Right renal cortex interstitium (tissue), 3 donors: ENCODE results near the gene NOCT. TPM values are rescaled to one million over a fixed set of nuclear protein-coding genes. Genes with fewer than 3 reads are reported as not detected.
A peak's percentile ranks its signal among the peaks of the same experiment; 100 is the strongest.
"Not testable (repeated sequence)": the region's sequence is repeated elsewhere in the genome, so short reads cannot be mapped to it uniquely, and the experiment has no call there.

ENCODE experiments used
- DNase-seq, 3 donors: peaks; one replicate each; pipeline ENCODE4 v3.0.0-alpha.2; 2013; ENCODE audit warnings: low read depth in 3 of 3, low spot score in 2 of 3
- polyA plus RNA-seq, 3 donors: library from polyadenylated mRNA; unstranded; fragments of 120-200 nt; gene quantifications; one replicate each; pipeline ENCODE4 v1.2.1, GENCODE V29; 2013; ENCODE audit not compliant: insufficient read length in 3 of 3

Gene NOCT
- polyA plus RNA-seq, 3 donors: 6.2 to 8.5 (median 6.6) TPM

DNA sequence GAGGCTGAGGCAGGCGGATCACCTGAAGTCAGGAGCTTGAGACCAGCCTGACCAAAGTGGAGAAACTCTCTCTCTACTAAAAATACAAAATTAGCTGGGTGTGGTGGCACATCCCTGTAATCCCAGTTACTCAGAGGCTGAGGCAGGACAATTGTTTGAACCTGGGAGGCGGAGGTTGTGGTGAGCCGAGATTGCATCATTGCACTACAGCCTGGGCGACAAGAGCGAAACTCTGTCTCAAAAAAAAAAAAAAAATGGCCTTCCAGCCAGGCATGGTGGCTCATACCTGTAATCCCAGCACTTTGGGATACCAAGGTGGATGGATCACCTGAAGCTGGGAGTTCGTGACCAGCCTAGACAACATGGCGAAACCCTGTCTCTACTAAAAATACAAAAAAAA lies 7.3 kb upstream of the NOCT start:
- not testable (repeated sequence) for DNase-seq

DNA sequence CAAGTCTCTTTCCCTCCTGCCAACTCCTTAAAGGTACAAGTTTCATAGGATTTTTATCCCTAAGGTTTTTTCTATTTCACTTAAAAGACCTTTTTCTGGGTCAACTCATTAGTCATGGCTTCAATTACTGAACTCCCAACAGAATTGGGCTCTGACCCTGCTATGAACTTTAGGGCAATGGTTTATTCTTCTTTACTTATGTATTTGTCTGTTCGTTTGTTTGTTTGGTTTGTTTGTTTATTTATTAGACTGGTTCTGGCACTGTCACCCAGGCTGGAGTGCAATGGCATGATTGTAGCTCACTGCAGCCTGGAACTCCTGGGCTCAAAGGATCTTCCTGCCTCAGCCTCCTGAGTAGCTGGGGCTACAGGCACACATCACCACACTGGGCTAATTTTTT lies 5.9 kb upstream of the NOCT start:
- DNase-seq: no peak

DNA sequence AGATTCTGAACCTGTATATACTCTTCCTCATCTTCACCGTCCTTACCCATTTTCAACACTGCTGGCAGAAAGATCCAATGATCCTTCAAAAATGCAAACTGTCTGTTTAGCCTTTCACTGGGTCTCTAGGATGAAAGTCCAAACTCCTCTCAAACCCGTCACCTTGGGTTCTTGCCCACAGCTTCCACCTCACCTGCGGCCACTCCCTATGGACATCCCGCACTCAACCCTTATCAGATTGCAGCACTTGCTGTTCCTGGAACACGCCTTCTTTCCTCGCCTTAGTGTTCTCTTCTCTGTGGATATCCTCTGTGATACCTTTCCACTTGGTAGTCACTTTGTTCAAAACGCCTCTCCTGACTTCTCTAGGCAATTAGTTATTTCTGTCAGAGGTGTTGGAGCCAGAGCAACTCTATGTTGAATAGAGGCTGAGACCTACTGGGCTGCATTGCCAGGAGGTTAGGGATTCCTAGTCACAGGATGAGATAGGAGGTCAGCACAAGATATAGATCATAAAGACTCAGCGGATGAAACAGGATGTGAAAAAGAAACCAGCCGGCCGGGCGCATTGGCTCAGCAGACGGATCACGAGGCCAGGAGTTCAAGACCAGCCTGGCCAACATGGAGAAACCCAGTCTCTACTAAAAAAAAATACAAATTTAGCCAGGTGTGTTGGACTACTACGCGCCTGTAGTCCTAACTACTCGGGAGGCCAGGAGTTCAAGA lies 4.2 kb upstream of the NOCT start:
- DNase-seq: no peak

DNA sequence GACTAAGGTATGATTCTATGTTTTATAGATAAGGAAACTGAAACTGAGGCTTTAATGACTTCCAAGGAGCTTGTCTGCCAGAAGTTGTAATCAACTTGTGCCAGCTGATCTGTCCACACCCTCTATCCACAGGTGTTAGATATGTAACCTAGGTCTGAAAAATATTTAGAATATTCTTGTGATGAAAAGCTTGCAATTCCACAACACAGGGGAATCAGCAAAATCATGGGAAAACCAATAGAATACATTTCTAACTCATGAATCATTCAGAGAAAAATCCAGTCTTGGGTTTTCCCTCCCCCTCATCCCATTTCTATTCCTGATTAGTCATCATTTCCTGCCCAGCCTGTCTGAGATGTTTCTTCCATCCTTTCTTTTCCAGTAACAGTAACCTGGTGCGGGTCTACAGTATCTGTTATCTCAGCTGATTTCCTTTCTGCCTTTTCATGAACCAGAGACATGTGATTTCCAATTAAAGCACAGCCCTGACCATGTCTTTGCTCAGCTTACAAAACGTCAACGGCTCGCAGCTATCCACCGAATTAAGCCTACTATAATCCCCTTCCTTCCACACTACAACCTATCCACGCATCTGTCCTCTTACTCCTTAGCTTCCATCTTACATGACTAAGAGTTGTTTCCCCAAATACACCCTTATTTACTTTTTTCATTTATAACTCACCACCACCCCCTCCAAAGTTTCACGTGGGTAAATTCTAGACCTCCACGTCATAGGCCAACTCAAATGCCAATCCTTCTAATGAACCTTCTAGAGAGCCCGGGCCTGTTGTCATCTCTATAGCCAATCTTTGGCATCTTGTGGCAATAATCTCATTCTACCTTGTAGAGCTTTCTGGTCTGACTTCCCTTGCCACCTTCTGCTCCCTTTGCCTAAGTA lies 961 bp upstream of the NOCT start:
- no peak for DNase-seq

DNA sequence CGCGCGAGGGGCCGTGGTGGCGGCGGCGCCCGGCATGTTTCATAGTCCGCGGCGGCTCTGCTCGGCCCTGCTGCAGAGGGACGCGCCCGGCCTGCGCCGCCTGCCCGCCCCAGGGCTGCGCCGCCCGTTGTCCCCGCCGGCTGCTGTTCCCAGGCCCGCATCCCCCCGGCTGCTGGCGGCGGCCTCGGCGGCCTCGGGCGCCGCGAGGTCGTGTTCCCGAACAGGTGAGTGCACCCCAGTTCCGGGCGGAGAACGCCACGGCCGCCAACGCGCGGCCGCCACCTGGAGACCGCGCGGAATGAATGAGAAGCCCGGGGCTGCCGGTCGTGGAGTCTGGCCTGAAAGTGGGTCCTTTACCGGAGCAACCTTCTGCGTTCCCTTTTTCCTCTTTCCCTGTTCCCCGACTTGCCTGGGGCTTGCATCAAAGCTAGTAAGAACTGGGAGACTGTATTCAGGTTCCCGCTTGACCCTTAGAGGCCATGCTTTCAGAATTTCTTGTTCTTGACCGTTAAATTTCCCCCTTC lies 429 bp downstream of the NOCT start:
- peak in 2 of 3 donors; percentile 21 to 29 for DNase-seq

DNA sequence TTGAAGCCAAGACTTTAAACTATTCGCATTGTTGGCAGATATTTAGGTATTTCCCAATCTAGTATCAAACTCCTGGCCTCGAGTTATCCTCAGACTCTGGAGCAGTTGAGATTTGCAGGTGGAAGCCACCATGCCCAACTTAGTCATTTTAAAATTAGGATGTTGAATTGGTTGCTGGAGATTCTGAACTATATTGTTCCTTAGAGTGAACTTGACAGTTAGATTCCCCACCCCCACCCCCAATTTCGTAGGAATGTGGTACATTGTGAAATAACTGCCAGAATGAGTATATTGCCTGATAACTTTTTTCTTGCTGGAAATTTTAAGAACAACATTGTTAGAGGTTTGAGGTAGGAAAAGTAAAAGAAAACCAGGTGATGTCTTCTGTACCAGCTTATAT lies 2.3 kb downstream of the NOCT start:
- DNase-seq: no peak

DNA sequence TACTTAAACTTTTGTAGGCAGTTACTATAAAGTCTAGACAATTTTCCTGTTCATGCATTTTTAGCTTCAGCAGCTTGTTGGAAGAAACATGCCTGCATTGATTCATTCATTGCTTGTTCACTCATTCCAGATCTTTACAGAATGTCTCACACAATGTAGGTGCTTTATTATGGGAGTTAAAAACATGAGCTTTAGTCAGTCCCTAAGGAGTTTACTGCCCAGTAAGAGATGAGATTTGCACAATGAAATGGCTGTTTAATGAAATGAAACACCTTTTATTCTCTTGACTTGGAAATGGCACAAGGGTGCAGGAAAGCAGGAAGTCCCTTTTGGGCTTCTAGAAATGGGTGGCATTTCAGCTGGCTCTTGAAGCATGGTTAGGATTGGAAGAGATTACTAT lies 2.9 kb downstream of the NOCT start:
- no peak for DNase-seq

DNA sequence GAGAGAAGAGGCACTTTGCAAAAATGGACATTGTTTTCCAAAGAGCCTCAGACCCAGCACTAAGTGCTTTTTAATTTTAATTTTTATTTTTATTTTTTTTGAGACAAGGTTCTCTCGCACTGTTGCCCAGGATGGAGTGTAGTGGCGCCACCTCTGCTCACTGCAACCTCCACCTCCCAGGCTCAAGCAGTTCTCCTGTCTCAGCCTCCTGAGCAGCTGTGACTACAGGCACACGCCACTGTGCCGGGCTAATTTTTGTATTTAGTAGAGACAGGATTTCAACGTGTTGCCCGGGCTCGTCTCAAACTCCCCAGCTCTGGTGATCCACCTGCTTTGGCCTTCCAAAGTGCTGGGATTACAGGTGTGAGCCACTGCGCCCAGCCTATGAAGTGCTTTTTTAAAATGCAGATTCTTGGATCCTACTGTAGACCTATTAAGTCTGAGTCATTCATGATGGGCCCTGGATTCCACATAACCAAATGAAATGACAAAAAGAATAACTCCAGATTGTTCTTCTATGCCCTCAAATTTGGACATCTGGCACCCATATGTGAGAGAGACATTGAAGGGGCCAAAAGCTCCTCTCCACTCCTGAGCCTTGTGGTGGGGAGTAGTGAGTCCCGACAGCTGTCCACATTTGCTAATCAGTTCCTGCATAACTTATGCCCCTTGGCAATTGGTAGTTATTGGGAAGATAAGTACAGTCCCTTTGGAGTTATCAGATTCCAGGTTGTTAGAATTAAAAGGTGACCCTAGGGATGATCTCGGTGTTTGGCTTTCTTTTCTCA lies 3.6 kb downstream of the NOCT start:
- DNase-seq: no peak

DNA sequence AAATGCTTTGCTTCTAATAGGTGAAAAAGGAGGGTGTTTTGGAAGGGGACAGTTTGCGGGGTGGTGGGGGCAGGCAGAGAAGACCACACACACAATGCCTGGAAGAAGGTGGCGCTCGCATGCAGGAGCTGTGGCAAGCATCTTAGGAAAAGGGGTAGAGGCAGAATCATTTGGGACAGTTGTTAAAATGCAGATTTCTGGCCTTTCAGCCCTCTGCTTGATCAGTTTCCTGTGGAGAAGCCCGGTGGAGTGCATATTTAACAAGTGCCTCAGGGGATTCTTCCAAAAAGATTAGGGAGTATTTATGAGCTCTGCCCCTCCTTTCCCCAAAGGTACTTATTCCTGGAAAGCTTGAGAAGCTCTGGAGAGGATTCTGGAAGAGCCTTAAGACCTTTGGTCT lies 4.8 kb downstream of the NOCT start:
- no peak for DNase-seq

DNA sequence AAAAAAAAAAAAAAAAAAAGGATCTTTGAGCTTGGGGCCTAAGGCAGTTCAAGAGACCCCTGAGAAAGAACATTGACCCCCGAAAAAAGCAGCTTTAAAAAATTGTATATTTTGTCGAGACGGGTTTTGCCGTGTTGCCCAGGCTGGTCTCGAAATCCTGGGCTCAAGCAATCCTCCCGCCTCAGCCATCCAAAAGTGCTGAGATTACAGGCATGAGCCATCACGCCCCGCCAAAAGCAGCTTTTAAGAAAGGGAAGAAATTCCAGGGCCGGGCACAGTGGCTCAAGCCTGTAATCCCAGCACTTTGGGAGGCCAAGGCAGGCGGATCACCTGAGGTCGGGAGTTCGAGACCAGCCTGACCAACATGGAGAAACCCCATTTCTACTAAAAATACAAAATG lies 5.5 kb downstream of the NOCT start:
- DNase-seq: not testable (repeated sequence)

DNA sequence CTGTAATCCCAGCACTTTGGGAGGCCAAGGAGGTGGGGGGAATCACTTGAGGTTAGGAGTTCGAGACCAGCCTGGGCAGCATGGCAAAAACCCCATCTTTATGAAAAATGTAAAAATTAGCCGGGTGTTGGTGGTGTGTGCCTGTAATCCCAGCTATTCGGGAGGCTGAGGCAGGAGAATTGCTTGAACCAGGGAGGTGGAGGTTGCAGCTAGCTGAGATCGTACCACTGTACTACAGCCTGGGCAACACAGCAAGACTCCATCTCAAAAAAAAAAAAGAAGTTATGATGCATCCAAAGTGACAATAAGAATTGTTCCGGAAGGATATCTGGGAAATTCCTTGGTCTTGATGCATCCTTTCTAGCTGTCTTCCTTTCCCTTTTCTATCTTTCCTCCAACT lies 7.3 kb downstream of the NOCT start:
- no peak for DNase-seq

DNA sequence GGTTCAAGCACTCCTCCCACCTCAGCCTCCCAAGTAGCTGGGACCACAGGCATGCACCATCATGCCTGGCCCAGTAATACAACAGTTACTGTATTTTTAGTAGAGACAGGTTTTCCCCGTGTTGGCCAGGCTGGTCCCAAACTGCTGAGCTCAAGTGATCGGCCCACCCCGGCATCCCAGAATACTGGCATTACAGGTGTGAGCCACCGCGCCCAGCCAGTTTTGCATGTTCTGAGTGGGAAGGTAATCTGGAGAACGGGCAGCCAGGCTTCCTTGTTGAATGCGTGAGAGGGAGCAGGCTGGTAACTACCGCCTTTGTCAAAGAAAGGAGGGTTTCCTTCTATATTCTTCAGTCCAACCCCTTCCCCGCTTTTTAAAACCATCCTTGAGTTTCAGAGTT lies 9.1 kb downstream of the NOCT start:
- DNase-seq: no peak

DNA sequence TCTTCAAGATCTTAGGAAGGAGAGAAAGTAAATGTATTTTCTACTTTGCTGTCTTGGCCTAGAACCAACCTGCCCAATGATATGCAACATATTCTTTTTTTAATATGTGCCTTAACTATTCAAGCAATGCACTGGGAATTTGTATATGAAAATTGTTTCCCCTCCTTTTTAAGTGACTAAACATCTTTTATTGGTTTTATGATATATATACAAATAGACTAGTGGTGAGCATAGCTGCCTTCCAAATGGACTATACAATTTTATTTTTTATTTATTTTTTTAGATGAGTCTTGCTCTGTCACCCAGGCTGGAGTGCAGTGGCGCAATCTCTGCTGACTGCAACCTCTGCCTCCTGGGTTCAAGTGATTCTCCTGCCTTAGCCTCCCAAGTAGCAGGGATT lies 10.3 kb downstream of the NOCT start:
- no peak for DNase-seq

DNA sequence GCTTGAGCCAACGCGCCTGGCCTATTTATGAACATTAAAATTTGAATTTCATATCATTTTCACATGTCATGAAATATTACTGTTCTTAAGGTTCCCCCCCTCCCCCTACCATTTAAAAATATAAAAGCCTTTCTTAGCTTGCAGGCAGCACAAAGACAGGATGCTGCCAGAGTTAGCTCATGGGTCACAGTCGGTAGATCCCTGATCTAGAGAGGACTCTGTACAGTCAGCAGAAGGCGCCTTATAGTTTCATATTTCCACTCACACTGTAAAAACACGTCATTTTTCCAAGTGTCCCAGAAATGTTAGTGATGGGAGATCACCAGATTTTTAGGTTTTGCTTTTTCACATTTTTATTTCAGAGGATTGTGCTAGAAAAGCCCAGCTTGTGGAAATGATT lies 12.2 kb downstream of the NOCT start:
- no peak for DNase-seq

DNA sequence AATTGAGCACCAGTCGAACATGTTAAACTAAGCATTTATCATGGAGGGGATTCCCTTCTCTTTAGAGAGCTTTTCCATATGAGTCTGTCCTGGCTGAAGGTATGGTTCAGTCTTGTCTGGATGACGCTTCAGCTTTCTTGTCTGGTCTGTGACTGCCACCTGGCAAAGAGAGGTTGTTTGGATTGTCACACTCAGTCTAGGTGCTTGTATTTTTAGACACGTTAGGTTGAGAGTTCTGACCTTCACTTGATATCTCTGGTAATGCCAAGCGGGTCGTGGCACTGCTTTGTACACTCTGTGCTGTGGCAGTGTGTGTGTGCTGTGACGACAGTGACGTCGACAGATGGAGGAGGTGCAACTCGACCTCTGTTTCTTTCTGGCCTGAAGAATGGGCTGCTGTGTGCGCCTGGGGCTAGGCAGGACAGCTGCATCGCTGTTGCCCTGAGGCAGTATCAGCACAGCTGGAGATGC lies 12.6 kb downstream of the NOCT start:
- no peak for DNase-seq

DNA sequence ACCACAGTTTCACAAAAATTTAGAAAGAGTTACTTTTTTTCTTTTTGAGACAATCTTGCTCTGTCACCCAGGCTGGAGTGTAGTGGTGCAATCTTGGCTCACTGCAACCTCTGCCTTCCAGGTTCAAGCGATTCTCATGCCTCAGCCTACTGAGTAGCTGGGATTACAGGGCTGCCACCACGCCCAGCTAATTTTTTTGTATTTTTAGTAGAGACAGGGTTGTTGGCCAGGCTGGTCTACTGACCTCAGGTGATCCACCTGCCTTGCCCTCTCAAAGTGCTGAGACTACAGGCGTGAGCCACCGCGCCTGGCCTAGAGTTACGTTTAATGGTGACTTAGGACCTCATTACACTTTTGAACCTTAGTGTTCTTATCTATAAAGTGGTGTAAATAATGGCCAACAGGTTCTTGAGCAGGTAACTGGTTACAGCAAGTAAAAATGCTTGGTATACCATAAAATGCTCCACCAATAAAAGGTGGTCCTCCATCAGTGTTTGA lies 14.3 kb downstream of the NOCT start:
- not testable (repeated sequence) for DNase-seq

DNA sequence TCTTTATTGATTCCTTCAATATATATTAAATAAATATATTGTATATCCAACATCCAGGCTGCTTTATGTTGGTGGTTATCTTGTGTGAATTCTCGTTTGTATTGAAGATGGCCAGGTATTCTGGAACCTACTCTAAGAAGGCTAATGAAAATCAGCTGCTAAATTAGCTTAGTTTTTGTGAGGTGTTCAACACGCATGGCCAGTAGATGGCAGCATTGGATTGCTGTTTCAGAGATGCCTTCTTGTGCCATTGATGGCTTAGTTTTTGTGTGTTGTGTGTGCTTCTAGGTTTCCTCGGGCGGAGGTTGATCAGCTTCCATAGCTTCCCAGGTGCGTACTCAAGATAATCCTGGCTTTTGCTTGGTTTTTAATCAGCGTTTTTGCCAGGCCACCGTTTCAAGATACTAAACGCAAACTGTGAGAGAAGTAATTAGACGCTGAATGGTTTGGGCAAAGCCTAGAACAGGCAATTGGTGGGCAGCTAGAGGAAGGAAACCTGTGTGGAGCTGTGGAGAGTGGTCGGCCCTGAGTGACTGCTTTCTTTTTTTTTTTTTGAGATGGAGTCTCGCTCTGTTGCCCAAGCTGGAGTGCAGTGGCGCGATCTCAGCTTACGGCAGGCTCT lies 15.1 kb downstream of the NOCT start:
- DNase-seq: peak; percentile 78 to 80 (median 79)

DNA sequence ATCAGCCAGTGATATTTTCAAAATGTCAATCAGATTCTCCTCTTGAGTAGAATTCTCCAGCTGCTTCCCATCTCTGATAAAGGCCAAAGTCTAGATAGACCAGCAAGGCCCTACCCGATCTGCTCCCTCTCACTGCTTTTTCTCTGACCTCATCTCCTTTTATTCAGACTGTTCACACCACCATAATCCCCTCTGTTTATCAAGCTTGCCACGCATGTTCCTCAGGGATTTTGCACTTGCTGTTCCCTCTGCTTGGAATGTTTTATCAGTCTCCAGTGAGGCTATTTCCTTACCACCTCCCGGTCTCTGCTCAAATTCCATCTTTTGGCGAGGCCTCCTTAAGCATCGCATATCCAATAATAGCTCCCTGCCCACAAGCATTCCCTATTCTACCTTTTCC lies 20.1 kb downstream of the NOCT start:
- DNase-seq: no peak

DNA sequence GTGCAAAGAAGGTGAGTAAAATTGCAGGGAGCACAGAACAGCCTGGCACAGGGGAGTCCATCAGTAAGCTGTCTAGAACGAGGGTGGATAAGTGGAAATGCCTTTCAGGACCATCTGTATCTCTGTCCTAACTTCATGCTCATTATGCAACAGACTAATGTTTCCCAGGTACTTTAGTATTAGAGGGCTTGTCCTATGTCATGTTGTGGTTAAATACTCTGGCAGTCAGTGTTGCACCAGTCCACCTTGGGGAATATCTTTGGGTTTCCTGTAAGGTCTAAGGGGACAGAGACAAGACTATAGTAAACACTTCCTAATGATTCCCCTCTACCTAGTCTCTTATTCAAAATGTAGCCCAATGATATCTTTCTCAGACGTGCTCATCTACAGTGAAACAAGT lies 21.3 kb downstream of the NOCT start:
- DNase-seq: no peak

DNA sequence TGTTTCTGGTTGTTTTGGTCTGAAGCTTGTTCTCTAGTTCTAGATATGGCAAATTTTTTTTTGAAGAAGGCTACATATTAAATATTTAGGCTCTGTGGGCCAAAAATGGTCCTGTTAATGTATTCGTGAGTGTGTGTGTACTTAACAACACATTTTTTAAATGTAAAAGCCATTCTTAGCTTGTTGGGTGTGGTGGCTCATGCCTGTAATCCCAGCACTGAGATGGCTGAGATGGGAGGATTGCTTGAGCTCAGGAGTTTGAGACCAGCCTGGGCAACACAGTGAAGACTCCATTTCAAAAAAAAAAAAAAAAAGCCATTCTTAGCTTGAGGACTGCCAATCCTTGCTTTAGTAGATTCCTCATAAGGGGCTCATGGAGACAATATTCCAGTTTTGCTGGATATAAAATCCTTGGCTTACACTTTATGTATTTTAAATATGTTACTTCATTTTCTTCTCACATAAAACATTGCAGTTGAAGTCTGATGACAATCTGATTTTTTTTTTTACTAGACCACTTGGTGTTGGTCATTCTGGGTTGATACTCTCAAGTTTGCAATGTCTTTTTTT lies 23.4 kb downstream of the NOCT start:
- no peak for DNase-seq
